ENCODE data around the gene HMCN1.
A peak's percentile ranks its signal among the peaks of the same experiment; 100 is the strongest.
"Not testable (repeated sequence)": the region's sequence is repeated elsewhere in the genome, so short reads cannot be mapped to it uniquely, and the experiment has no call there.

The HMCN1 gene

GRCh38 chr1:186099336-186100104 is 365.3 kb downstream of the HMCN1 start:
- DNase-seq: no peak

- no peak for DNase-seq
Observed at GRCh38 chr1:186102107-186102506, 367.9 kb downstream of the HMCN1 start.

GRCh38 chr1:186102547-186103148 is 368.5 kb downstream of the HMCN1 start:
- DNase-seq: peak; percentile 29

GRCh38 chr1:186104459-186104858 is 370.3 kb downstream of the HMCN1 start:
- DNase-seq: no peak

GRCh38 chr1:186112280-186112679 is 378.1 kb downstream of the HMCN1 start:
- no peak for DNase-seq

GRCh38 chr1:186113461-186113860 is 379.3 kb downstream of the HMCN1 start:
- DNase-seq: no peak

GRCh38 chr1:186118724-186119123 is 384.5 kb downstream of the HMCN1 start:
- DNase-seq: no peak

- DNase-seq: no peak
Observed at GRCh38 chr1:186122837-186123236, 388.6 kb downstream of the HMCN1 start.

GRCh38 chr1:186125035-186125434 is 390.8 kb downstream of the HMCN1 start:
- no peak for DNase-seq

GRCh38 chr1:186125511-186125910 is 391.3 kb downstream of the HMCN1 start:
- DNase-seq: no peak

GRCh38 chr1:186129758-186130157 is 395.6 kb downstream of the HMCN1 start:
- no peak for DNase-seq

- no peak for DNase-seq
Observed at GRCh38 chr1:186139115-186139514, 404.9 kb downstream of the HMCN1 start.

GRCh38 chr1:186139701-186140100 is 405.5 kb downstream of the HMCN1 start:
- DNase-seq: no peak

GRCh38 chr1:186142159-186142558 is 408.0 kb downstream of the HMCN1 start:
- no peak for DNase-seq

- DNase-seq: no peak
Observed at GRCh38 chr1:186142916-186143315, 408.7 kb downstream of the HMCN1 start.

- DNase-seq: no peak
Observed at GRCh38 chr1:186143481-186143880, 409.3 kb downstream of the HMCN1 start.

GRCh38 chr1:186144505-186144904 is 410.3 kb downstream of the HMCN1 start:
- DNase-seq: no peak

- no peak for DNase-seq
Observed at GRCh38 chr1:186146974-186147373, 412.8 kb downstream of the HMCN1 start.

GRCh38 chr1:186149591-186149990 is 415.4 kb downstream of the HMCN1 start:
- no peak for DNase-seq

- no peak for DNase-seq
Observed at GRCh38 chr1:186152227-186152619, 418.0 kb downstream of the HMCN1 start.

- no peak for DNase-seq
Observed at GRCh38 chr1:186152620-186153239, 418.5 kb downstream of the HMCN1 start.

- DNase-seq: no peak
Observed at GRCh38 chr1:186154651-186155050, 420.5 kb downstream of the HMCN1 start.

GRCh38 chr1:186155594-186155993 is 421.4 kb downstream of the HMCN1 start:
- no peak for DNase-seq

GRCh38 chr1:186162895-186163294 is 428.7 kb downstream of the HMCN1 start:
- DNase-seq: not testable (repeated sequence)

Data from right hindlimb (tissue), 1 donor.